GM21526 (cell line): Measurements from ENCODE around the gene JAM2.
"Not testable (repeated sequence)": the region's sequence is repeated elsewhere in the genome, so short reads cannot be mapped to it uniquely, and the experiment has no call there.

ENCODE experiments used
- ATAC-seq: cut with Tn5 transposase; IDR thresholded peaks from one replicate; pipeline ENCODE4 v1.9.1; 2021; ENCODE audit warnings: moderate library complexity; ENCODE audit not compliant: unreplicated experiment, low FRiP score

Gene JAM2

GRCh38 chr21:25643486-25643885, 4.4 kb downstream of the JAM2 start:
- no peak for ATAC-seq

DNA sequence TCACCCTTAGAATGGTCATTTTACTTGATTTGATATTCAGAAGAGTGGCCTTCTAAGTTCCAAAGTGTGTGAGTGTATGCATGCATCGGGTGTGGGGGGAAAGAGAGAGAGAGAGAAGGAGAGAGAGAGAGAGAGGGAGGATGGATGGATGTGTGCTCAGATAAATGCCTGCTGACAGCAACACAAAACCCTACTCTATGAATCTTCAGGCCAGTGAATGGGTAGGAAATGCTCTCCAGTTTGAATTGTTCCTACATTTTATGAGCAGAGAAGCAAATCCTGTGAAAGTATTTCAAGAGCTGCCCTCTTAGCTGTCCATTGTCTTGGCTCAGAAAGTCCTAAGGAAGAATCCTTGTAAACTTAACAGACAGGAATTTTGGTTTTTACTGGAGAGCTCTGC, 7.4 kb downstream of the JAM2 start:
- no peak for ATAC-seq

DNA sequence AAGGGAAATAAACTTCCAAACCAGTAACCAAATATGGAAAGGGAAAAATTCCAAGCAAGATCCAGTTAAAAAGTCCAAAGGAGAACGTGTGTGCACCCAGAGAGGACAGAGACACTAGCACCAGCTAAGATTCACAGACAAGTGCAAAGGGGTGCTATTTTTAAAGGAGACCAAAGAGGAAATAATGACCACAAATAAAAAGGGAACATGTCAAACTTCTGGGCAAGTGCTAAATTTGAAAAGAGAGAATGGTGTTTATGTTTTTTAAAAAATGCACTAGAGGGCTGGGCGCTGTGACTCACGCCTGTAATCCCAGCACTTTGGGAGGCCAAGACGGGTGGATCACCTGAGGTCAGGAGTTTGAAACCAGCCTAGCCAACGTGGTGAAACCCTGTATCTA, 8.6 kb downstream of the JAM2 start:
- no peak for ATAC-seq

DNA sequence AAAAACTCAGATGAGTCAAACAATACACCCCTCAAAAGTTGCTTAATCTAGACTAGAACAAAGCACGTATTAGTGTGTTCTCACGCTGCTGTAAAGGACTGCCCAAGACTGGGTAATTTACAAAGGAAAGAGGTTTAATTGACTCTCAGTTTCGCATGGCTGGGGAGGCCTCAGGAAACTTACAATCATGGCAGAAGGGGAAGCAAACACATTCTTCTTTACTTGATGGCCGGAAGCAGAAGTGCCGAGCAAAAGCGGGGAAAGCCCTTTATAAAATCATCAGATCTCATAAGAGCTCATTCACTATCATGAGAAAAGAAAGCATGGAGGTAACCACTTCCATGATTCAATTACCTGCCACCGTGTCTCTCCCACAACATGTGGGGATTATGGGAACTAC, 10.1 kb downstream of the JAM2 start:
- ATAC-seq, result no peak

- ATAC-seq, result no peak
These were observed 17.4 kb downstream of the JAM2 start for GRCh38 chr21:25656412-25656811.

- ATAC-seq, result no peak
These were observed 18.1 kb downstream of the JAM2 start for GRCh38 chr21:25657140-25657539.

DNA sequence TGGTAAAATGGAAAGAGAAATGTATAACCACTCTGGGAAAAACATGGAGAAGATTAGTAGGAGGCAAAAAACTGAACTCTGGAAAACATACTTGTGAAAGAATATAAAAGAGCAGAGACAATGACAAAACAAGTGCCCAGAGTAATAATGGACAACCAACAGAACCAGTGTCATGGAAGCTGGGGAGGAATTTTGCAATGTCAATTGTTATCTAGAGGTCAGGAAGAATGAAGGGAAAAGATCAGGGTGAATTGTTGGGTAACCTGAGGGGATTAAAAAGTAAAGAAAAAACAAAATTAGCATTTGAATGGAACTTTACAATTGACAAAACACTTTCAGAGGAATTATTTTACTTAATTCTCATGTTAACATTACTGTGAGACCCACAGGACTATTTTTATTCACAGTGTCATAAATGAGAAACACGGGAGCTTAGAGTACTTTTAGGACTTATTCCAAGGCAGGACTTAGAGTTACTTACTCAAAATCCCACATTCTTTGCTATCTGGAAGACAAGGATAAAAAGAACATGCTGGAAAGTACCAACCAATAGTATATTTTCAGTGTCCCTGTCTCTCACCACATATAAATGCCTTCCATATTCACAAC, 19.5 kb downstream of the JAM2 start:
- no peak for ATAC-seq

DNA sequence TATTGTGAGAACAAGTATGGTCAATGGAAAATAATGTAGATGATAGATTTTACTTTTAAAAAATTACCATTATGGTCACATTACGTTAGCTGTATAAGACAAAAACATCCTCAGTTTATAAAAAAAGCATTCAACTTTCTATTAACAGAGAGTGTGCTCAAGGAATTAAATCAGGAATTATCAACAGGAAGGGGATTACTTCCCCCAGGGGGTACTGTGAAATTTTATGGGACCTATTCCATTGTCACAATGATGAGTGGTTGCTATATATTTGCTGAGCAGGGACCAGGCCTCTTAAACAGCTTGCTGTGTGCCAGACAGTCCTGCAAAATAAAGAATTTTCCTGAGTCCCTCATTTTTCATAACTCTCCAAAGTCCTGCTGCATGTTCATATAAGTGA, 21.2 kb downstream of the JAM2 start:
- ATAC-seq, result no peak

GRCh38 chr21:25664491-25664931, 25.5 kb downstream of the JAM2 start:
- ATAC-seq, result no peak

DNA sequence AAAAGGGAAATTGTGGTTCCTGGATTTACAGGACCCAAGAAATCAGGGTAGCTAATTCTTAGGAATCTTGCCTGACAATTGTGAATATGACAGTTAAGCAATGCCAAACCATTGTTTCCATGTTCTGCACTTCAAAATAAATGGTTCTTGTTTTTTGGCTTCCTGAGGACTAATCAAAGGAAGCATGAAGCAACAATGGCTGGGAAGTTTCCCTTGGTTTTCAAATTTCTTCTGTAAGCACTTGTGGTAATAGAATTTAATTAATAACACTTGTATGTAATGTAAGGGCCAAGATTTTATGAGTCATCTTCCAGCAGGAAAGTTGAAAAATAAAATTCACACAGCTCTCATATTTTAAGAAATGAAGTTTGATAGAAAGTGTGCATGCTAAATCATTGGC, 31.7 kb downstream of the JAM2 start:
- no peak for ATAC-seq

GRCh38 chr21:25676451-25676850, 37.4 kb downstream of the JAM2 start:
- ATAC-seq, result no peak

- no peak for ATAC-seq
These were observed 43.3 kb downstream of the JAM2 start for GRCh38 chr21:25682382-25682781.

DNA sequence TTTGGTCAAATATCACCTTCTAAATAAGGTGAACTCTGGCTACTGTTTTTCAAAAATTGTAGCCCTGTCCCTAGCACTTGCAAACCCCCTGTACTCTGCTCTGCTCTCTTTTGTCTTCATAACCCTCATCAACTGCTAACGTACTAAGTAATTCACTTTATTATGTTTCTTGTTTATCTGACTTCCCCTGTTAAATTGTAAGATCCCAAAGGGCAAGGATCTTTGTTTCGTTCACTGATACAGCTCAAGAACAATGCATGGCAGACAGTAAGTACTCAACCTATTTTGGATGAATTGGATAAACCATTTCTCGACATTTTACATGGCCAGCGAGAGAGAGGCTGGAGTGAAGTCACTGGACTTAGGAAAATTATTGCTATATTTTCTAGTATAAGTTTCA, 48.7 kb downstream of the JAM2 start:
- no peak for ATAC-seq

DNA sequence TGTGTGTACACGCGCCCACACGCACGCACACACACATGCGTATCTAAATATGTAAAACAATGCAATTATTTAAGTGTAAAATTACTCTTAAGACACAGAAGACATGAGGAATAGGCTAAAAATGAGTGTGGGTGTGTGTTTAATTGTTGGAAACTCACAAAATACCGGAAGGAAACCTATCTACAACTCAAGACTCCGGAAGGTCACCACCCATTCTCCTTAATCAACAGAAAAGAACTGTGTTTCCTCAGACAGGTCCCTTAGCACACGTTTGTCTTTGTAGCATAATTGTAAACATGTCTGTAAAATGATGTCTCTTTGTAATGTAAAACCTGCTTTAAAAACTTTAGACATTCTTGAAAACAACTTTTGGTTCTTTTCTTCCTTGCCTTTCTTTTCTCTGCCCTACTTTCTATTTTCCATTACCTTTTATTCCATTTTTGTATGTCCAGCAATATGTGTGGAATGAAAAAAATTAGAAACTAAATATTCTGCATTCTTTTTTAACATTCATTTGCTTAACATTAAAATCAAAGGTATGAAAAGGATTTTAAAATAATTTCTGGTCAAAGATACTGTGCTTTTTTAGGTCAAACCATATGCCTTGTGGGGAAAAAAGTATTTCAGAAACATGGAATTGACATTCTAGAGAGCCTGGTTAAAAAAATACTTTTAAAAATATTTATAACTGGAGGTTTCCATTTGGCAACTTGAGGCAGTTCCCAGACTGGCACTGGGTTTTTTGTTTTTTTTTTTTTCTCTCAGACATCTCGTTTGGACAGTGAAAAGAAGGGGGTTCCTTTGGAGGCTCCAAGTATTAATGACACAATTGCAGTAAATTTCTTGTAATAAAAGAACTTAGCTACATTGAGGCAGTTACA, 49.5 kb downstream of the JAM2 start:
- no peak for ATAC-seq

- ATAC-seq, result no peak
These were observed 50.2 kb downstream of the JAM2 start for GRCh38 chr21:25689226-25689625.

DNA sequence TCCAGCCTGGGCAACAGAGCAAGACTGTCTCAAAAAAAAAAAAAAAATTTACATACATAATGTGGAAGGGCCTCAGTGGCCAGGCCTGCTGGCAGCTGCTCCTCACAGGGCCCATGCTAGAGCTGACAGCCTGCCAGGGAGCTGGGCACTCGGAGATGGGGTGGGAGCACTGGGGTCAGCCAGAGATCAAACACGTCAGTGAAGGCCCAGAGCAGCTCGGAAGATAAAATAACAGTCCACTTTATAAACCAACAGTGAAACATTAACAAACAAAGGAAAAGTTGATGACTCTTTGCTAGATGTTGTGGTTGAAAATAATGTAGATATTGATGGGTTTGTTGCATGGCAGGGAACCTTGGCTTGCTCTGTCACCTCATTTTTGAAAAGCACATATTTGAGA, 52.9 kb downstream of the JAM2 start:
- ATAC-seq, result no peak

- not testable (repeated sequence) for ATAC-seq
These were observed 56.4 kb downstream of the JAM2 start for GRCh38 chr21:25695461-25695860.

GRCh38 chr21:25700741-25701140, 61.7 kb downstream of the JAM2 start:
- no peak for ATAC-seq

DNA sequence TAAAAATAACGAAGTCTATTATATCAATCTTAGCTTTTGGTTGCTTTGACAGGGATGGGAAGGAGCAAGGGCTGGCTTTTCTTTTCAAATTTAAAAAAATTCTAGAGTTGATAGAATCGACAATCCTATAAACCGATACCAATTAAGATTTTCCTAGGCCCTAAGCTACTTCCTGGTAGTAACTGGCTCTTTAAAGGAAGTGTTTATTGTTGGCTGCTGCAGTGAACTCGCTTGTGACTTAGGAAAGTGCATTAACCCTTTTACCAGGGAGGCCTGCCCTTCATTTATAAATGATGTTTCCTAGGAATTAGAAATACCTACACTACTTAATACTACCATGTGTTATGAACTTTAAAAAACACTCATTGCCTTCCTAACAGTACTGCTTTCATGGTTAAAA, 62.5 kb downstream of the JAM2 start:
- ATAC-seq, result no peak

- ATAC-seq, result peak; percentile 49
These were observed 69.5 kb downstream of the JAM2 start for GRCh38 chr21:25708467-25709065.

DNA sequence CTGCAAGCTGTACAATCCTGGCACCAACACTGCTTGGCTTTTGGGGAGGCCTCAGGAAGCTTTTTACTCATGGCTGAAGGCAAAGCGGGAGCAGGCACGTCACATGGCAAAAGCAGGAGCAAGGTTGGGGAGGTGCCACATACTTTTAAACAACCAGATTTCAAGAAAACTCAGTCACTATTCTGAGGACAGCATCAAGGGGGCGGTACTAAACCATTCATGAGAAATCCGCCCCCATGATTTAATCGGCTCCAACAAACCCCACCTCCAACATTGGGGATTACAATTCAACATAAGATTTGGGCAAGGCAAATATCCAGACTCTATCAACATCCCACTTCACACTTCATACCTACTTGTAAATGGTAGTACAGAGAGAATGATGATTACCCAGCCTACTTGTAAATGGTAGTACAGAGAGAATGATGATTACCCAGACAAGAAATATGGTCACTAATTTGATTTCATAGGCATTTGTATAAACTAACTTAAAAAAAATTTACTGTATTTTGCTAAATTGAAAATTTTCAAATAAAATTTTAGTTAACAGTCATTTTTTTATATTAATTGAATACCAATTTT, 70.7 kb downstream of the JAM2 start:
- ATAC-seq, result no peak
